HG02938 (cell line): ENCODE measurements around the gene PSTPIP2.
"Not testable (repeated sequence)": the region's sequence is repeated elsewhere in the genome, so short reads cannot be mapped to it uniquely, and the experiment has no call there.

ENCODE experiments used
- ATAC-seq: cut with Tn5 transposase; IDR thresholded peaks from one replicate; pipeline ENCODE4 v1.9.1; 2021; ENCODE audit warnings: mild to moderate bottlenecking, moderate library complexity; ENCODE audit not compliant: unreplicated experiment

Gene PSTPIP2

GRCh38 chr18:46070815-46071652 is 1.0 kb downstream of the PSTPIP2 start:
- ATAC-seq = no peak

GRCh38 chr18:46070232-46070631 is 1.8 kb downstream of the PSTPIP2 start:
- ATAC-seq = no peak

GRCh38 chr18:46069524-46069923 is 2.5 kb downstream of the PSTPIP2 start:
- ATAC-seq = no peak

- ATAC-seq = no peak
These were observed 3.3 kb downstream of the PSTPIP2 start for GRCh38 chr18:46068763-46069162.

GRCh38 chr18:46067438-46068007 is 4.5 kb downstream of the PSTPIP2 start:
- ATAC-seq = no peak

GRCh38 chr18:46062781-46063180 is 9.3 kb downstream of the PSTPIP2 start:
- ATAC-seq = no peak

GRCh38 chr18:46061796-46062195 is 10.3 kb downstream of the PSTPIP2 start:
- no peak for ATAC-seq

GRCh38 chr18:46061387-46061786 is 10.7 kb downstream of the PSTPIP2 start:
- ATAC-seq = no peak

GRCh38 chr18:46060359-46060841 is 11.7 kb downstream of the PSTPIP2 start:
- ATAC-seq = no peak

- ATAC-seq = no peak
These were observed 16.2 kb downstream of the PSTPIP2 start for GRCh38 chr18:46055838-46056230.

- no peak for ATAC-seq
These were observed 16.9 kb downstream of the PSTPIP2 start for GRCh38 chr18:46054956-46055837.

GRCh38 chr18:46053368-46054095 is 18.5 kb downstream of the PSTPIP2 start:
- ATAC-seq = no peak

GRCh38 chr18:46051731-46052461 is 20.2 kb downstream of the PSTPIP2 start:
- ATAC-seq = no peak

- no peak for ATAC-seq
These were observed 21.8 kb downstream of the PSTPIP2 start for GRCh38 chr18:46050268-46050667.

- ATAC-seq = no peak
These were observed 23.4 kb downstream of the PSTPIP2 start for GRCh38 chr18:46048641-46049040.

- not testable (repeated sequence) for ATAC-seq
These were observed 24.7 kb downstream of the PSTPIP2 start for GRCh38 chr18:46047369-46047768.

- no peak for ATAC-seq
These were observed 25.4 kb downstream of the PSTPIP2 start for GRCh38 chr18:46046688-46047087.

GRCh38 chr18:46046126-46046525 is 25.9 kb downstream of the PSTPIP2 start:
- no peak for ATAC-seq

- no peak for ATAC-seq
These were observed 29.4 kb downstream of the PSTPIP2 start for GRCh38 chr18:46042571-46043123.

- ATAC-seq = no peak
These were observed 31.3 kb downstream of the PSTPIP2 start for GRCh38 chr18:46040747-46041104.
